Stimulated activated CD8-positive, alpha-beta memory T cell treated with anti-CD3 and anti-CD28 coated beads, Interleukin-12 subunit alpha, Interleukin-12 subunit beta, amount 100 ng/mL, for 1 hour (primary cell): ENCODE results near the gene ADAMTS7.
"Not testable (repeated sequence)": the region's sequence is repeated elsewhere in the genome, so short reads cannot be mapped to it uniquely, and the experiment has no call there.

Experiments
- DNase-seq: peaks from one replicate; pipeline ENCODE4 v3.0.0-alpha.2; 2020; ENCODE audit warnings: low read depth

The ADAMTS7 gene

DNA sequence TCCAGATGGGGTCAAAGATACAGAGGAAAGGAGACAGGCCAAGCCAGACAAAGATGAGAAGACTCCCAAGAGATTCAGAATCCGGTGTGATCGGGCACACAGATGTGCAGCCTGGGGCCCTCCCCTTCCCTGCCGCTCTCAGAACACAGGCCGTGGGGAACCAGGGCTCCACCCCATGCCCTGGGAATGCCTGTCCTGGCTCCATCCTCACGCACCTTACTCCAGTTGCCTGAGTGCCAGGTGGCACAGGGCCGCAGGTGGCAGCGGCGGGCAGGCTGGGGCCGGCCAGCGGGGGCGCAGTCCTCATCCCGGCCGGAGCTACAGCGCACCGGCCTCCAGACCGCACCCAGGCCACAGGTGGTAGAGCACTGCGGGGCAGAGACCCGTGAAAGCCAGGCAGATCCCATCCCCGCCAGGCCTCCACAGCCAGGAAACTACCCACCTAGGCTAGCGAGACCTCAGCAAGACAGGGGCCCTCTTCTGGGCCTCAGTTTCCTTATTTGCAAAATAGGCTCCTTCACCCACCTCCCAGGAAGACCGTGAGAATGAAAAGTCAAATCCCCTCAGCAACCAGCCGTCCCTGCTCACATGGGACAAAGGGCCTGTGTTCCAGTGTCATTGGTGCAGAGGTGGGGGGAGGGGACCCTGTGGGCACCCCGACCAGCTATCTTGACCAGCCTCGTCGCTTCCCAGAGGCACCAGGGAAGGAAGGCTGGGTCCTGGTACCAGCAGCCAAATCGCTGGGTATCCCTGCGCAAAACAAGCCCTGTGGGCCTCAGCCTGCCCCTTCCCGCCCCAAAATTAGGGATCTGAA is 46.7 kb downstream of the ADAMTS7 start:
- DNase-seq = not testable (repeated sequence)

GRCh38 chr15:78763796-78764241 is 47.4 kb downstream of the ADAMTS7 start:
- no peak for DNase-seq

DNA sequence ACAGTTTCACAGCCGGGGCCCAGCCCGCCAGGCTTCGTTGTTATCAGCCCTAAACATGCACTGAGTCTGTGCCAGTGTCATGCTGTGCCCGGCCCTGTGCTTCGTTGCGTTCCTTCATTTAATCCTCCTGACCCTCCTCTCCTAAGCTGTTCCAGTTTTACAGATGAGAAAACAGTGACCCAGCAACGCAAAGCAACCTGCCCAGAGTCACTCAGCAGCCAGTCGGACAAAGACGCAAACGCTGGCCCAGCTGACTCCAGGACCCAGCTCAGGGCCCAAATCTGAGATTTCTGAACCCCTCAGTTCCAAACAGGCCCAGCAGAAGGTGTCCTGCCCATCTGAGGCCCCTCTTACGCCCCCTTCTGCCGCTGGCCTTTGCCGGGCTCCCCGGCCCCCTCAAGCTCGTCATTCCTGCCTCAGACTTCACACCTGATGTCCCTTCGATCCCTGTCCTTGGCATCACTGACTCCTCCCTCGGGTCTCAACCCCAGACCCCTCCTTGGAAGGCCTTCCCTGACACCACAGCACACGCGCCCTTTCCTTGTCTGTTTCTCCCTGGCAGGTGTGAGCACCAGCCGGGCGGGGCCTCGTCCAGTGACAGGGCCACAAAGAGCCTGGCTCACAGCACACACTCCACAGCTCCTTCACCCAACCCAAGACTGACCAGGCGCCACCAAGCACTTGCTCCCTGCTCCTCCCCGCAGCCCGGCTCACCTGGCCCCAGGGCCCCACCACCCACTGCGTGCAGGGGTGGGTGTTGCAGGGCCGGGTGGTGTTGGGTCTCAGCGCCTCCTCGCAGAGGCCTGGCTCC is 48.1 kb downstream of the ADAMTS7 start:
- no peak for DNase-seq

DNA sequence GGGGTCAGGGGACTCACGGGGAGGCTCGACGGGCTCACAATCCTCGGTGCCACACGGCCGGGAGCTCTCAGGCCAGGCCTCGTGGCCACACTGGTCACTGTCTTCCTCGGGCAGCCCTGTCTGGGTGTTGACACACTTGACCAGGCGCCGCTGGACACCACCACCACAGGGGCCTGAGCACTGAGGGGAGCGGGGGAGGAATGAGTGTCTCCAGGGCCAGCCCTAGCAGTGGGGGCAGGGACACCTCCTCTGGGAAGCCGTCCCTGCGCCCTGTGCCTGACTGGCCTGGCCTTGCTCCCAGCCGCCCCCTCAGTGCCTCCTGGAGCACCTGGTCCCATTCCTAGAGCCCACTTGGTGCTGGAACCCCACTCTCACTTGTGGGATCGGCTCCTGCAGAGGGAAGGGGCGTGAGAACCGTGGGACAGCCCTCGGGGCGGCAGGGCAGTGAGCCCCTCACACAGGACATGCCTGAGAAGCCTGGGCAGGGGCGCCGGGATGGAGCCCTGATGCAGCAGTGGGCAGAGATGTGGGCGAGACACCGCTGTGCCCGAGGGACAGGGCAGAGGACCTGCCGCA is 48.8 kb downstream of the ADAMTS7 start:
- not testable (repeated sequence) for DNase-seq

DNA sequence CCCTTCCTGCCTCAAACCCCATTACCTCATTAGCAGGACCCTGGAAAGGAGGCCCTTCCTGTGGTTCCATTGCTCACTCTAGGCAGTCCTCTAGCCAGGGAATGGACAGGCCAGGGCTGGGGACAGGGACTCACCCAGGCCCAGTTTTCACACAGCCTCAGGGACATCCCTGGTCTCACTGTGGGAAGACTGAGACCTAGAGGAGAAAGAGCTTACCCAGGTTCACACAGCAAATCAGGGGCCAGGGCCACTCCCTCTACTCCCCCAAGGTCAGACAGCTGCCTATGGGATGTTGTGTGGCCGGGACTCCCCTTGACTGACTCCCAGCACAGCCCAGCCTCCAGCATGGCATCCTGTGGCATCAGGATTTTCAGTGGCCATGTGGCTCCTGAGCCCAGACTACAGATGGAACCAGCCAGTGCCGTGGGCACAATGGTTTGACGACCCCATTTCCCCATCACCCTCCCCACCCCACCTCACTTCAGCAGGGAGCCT is 49.3 kb downstream of the ADAMTS7 start:
- DNase-seq = no peak

DNA sequence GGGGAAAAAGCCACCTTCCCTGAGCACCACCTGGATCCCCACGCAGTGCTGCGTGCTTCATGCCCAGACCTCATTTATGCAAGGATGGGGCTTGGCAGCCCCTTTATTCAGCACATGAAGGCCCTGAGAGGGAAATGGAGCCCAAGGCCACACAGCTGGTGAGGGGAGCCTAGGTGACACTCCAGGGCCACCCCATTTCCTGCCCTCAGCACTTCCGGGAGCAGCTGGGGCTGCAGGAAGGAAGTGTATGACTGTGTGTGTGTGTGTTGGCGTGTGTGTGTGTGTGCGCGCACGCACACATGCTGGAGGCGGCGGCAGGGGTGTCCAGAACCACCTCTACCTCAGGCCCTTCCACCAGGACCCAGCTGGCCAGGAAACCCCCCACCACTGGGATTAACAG is 49.8 kb downstream of the ADAMTS7 start:
- DNase-seq = peak; percentile 33

DNA sequence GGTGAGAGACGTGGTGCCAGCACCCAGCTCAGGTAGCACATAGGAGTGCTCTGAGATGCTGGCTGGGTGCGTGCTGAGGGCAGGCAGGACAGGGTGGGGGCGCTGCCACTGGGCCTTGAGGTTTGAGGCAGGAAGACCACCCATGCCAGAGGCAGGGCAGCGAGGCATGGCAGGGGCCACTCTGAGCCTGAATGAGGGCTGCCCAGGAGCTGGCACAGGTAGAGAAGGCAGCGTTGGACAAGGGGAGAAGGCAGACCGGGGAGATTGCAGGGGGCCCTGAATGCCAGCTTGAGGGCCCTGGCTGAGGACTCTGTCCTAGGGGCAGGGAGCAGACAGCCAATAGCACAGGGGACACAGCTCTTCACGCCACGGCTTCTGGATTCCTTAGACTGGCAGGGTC is 50.2 kb downstream of the ADAMTS7 start:
- no peak for DNase-seq

- not testable (repeated sequence) for DNase-seq
Measured at GRCh38 chr15:78760091-78760882, 51.0 kb downstream of the ADAMTS7 start.

GRCh38 chr15:78759361-78759998 is 51.8 kb downstream of the ADAMTS7 start:
- not testable (repeated sequence) for DNase-seq

- not testable (repeated sequence) for DNase-seq
Measured at GRCh38 chr15:78758486-78759200, 52.6 kb downstream of the ADAMTS7 start.

- not testable (repeated sequence) for DNase-seq
Measured at GRCh38 chr15:78758084-78758483, 53.2 kb downstream of the ADAMTS7 start.

- DNase-seq = no peak
Measured at GRCh38 chr15:78757636-78757905, 53.7 kb downstream of the ADAMTS7 start.

DNA sequence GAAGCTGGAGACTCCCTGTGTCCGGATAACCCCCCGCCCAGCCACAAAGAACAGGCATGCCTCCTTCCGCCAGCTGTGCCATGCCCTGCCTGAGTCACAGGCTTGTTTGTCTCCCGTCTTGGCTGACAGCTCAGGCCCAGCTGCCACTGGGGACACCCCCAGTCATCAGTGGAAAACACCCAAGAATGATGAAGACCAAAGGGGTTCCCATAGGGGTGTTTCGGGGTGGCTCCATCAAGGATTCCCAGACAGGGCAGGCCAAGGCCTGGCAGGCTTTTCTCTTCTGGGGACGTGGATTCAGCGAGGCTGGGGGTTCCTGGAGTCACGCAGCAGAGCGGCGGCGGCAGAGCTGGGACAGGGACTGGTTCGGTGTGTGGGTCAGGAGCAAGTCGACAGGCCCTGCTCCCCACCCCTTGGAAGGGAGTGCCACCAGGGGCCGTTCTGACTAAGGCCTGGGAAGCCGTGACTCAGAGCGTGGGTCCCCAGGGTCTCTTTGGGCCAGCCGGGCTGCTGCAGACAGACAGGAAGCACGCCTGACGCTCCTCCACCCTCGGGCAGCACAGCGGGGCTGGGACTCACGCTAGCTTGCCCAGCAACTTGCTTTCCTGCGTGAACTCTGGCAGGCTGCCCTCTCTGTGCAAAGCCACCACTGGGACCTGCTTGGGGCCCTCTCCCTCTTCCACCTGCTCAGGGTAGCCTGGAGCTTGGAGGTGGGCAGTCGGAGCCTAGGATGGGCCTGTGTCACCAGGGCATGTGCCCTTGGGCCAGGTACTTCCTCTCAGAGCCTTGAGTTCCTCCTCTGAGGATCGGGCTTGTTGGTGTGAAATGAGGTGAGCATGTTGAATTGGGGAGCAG is 54.3 kb downstream of the ADAMTS7 start:
- not testable (repeated sequence) for DNase-seq

GRCh38 chr15:78755900-78756591 is 55.2 kb downstream of the ADAMTS7 start:
- DNase-seq = not testable (repeated sequence)

GRCh38 chr15:78754637-78755280 is 56.5 kb downstream of the ADAMTS7 start:
- DNase-seq = not testable (repeated sequence)

DNA sequence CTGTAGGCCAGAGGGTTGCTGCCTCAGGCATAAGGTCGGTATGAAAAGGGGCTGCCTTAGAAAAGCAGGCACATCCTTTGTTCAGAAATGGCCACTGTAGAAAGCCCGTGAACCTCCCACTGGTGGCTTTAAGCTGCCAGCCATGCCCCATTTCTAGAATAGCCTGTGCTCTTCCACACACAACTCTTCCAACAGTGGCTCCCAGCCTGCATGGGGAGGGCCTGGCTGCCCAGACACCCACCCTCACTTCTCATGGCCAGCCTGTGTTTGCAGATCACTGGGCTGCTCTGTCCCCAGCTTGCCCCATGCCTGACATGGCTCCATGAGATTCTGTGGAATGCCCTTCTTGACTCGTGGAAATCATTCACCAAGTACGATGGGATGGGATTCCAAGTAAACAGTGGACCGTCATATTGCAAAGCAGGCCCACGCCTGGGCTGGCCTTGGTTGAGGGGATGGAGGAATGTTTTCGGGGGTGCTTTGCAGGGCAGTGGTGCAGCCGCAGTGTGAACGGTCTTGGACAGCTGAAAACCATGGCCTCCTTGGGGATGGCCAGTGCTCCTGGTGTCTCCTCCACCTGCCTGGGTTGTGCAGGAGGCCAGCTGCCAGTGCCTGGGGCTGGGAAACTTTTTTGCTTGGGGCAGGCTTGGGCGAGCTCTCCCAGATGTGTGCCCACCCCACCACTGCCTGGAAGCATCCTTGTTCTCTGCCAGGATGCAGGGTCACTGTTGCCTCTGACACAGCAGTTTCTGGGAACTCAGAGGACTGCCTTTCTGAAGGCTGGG is 57.3 kb downstream of the ADAMTS7 start:
- DNase-seq = not testable (repeated sequence)

DNA sequence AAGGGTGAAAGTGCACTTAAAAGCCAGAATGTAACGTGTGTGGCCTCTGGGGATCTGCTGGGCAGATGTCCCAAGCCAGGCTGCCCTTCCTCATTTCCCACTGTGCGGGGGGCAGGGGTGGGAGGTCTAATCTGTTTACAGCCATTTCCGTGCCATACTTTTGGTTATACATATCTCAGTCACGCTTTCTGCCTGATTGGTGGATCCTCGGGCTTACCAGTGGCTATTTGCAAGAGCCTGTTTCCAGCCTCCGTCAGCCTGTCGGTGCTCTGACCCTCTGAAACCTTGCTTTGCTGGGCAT is 58.0 kb downstream of the ADAMTS7 start:
- DNase-seq = not testable (repeated sequence)
